ENCODE results near the gene BACE2.

The BACE2 gene

DNA sequence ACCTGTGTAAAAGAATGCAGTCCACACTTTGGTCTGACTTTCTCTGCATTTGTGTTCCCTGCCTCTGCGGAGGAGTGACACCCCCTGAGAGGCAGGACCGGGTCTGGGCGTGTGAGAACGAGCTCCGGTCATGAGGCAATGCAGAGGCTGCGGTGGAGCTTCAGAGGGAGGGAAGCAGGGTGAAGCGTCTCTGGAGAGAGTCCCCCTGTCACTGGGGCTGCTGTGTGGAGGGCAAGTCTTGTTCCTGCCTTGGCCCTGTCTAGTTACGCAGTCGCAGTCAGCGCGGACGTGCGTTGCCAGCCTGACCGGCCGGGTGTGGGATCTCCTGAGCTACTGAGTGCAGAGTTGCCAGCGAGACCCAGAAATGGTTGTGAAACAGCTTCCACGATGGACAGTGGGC lies 48.5 kb downstream of the BACE2 start:
- H3K27me3 ChIP-seq (ENCODE audit: insufficient read depth, low read length, poor library complexity) = no peaks in the 10 kb centered on the region
- no peaks in the 10 kb centered on the region for H3K9me3 ChIP-seq (ENCODE audit: insufficient read depth, low read length, severe bottlenecking)
- TF ChIP-seq EZH2 (IDR thresholded peaks at IDR 0.05; ENCODE audit: borderline replicate concordance, low read depth, low read length, severe bottlenecking) = no peak
- TF ChIP-seq, protein P1, sequence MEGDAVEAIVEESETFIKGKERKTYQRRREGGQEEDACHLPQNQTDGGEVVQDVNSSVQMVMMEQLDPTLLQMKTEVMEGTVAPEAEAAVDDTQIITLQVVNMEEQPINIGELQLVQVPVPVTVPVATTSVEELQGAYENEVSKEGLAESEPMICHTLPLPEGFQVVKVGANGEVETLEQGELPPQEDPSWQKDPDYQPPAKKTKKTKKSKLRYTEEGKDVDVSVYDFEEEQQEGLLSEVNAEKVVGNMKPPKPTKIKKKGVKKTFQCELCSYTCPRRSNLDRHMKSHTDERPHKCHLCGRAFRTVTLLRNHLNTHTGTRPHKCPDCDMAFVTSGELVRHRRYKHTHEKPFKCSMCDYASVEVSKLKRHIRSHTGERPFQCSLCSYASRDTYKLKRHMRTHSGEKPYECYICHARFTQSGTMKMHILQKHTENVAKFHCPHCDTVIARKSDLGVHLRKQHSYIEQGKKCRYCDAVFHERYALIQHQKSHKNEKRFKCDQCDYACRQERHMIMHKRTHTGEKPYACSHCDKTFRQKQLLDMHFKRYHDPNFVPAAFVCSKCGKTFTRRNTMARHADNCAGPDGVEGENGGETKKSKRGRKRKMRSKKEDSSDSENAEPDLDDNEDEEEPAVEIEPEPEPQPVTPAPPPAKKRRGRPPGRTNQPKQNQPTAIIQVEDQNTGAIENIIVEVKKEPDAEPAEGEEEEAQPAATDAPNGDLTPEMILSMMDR (IDR thresholded peaks at IDR 0.05; ENCODE audit: borderline replicate concordance, extremely low read depth, low read length, poor library complexity, severe bottlenecking) = no peak

DNA sequence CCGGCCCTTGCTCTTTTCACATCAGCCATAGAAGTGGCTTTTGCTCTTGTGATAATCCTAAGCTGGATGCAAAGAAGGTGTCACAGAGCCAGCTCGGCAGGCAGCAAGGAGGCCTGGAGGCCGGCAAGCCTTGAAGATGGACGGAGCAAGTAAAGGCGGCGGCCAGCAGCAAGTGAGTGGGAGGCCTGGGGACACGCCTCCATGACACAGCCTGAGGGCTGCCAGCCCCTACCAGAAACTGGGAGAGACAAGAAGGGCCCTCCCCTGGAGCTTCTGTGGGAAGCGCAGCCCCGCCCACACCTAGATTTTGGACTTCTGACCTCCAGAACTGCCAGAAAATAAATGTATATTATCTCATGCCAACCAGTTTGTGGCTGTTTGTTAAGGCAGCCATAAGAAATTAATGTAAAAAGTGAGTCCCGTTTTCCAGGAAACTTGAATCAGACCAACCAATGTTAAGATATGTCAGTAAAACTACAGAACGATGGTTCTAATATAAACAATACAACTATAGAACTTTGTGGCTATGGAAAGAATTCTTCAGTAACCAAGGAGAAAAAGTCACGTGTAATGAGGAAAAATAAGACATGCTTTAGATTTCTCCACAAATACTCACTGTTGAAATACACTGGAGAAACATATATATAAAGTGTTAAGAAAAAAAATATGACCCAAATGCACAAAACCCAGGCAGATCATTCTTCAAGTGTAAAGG lies 49.9 kb downstream of the BACE2 start:
- no peak overlapping the region for H2AFZ ChIP-seq (ENCODE audit: low read depth, low read length)
- 0 out of 2 replicates have a peak, but pooled peaks cover 4% of the 10 kb centered on the region for H4K20me1 ChIP-seq (ENCODE audit: insufficient read depth, low read length)
- no peak overlapping the region for H3K9ac ChIP-seq (ENCODE audit: low read depth, low read length)
- no peaks in the 10 kb centered on the region for H3K27me3 ChIP-seq (ENCODE audit: insufficient read depth, low read length, poor library complexity)
- no peaks in the 10 kb centered on the region for H3K79me2 ChIP-seq (ENCODE audit: insufficient read depth, low read length)
- no peak overlapping the region for H3K27ac ChIP-seq (ENCODE audit: low read length)
- no peaks in the 10 kb centered on the region for H3K4me1 ChIP-seq (ENCODE audit: insufficient read depth, low read length)
- no peaks in the 10 kb centered on the region for H3K9me3 ChIP-seq (ENCODE audit: insufficient read depth, low read length, severe bottlenecking)
- no peak for DNase-seq
- no peak overlapping the region for H3K4me3 ChIP-seq (ENCODE audit: low read depth in 1 of 2, low read length in 2 of 2)
- no peaks in the 10 kb centered on the region for H3K36me3 ChIP-seq (ENCODE audit: insufficient read depth, low read length)
- no peak for ATAC-seq (ENCODE audit: insufficient read depth, low read depth)
- H3K4me2 ChIP-seq (ENCODE audit: insufficient read depth, low read length) = no peak overlapping the region
- no peak for TF ChIP-seq EZH2 (IDR thresholded peaks at IDR 0.05; ENCODE audit: borderline replicate concordance, low read depth, low read length, severe bottlenecking)
- TF ChIP-seq, protein P1 (IDR thresholded peaks at IDR 0.05; ENCODE audit: borderline replicate concordance, extremely low read depth, low read length, poor library complexity, severe bottlenecking) = no peak

More for the DNA sequence above, 48.5 kb downstream of the BACE2 start:
- Histone ChIP-seq H2AFZ (ENCODE audit: low read depth, low read length) (no peak overlapping the region), H3K4me3 (ENCODE audit: low read depth in 1 of 2, low read length in 2 of 2) (no peak overlapping the region), H3K36me3 (ENCODE audit: insufficient read depth, low read length) (no peaks in the 10 kb centered on the region), H3K79me2 (ENCODE audit: insufficient read depth, low read length) (no peaks in the 10 kb centered on the region), H3K27ac (ENCODE audit: low read length) (no peak overlapping the region), H4K20me1 (ENCODE audit: insufficient read depth, low read length) (no peaks in the 10 kb centered on the region), H3K4me1 (ENCODE audit: insufficient read depth, low read length) (no peaks in the 10 kb centered on the region), H3K9ac (ENCODE audit: low read depth, low read length) (no peak overlapping the region), H3K4me2 (ENCODE audit: insufficient read depth, low read length) (no peak overlapping the region)
- DNase-seq (peak; percentile 67), ATAC-seq (ENCODE audit: insufficient read depth, low read depth) (peak; percentile 90)

DNA sequence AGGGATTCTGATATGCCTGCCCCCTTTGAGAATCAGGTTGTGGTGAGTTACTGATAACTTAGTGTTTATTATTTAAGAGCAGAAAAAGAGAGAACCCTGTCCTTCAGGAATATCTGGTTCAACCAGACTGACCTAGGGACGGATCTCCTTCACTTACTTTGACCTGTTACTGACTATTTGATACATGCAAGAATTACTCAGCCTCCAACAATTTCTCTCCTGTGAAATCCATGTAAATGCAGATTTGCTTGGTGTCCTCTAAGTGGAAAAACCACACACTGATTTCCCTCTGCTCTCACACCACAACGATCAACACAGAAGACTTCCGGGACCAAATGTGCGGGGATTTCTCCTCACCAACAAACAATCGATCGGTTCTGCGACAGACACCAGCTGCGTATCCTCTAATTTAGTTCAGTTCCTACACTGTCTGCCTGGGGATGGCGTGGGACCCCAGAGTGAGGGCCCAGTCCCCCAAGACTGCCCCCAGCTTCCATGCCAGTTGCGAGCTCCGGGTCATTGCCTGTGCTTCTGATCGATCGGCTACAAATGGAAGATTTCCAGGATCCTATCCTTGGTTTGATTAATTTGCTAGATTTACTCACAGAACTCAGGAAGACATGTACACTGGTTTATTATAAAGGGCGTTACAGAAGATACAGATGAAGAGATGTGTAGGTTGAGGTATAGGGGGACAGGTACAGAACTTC lies 51.7 kb downstream of the BACE2 start:
- ATAC-seq (ENCODE audit: insufficient read depth, low read depth) = no peak
- H3K9me3 ChIP-seq (ENCODE audit: insufficient read depth, low read length, severe bottlenecking) = no peaks in the 10 kb centered on the region
- 0 out of 2 replicates have a peak, but pooled peaks cover 4% of the 10 kb centered on the region for H4K20me1 ChIP-seq (ENCODE audit: insufficient read depth, low read length)
- H2AFZ ChIP-seq (ENCODE audit: low read depth, low read length) = no peak overlapping the region
- DNase-seq = no peak
- H3K9ac ChIP-seq (ENCODE audit: low read depth, low read length) = no peak overlapping the region
- no peak overlapping the region for H3K27ac ChIP-seq (ENCODE audit: low read length)
- H3K4me3 ChIP-seq (ENCODE audit: low read depth in 1 of 2, low read length in 2 of 2) = no peak overlapping the region
- no peaks in the 10 kb centered on the region for H3K27me3 ChIP-seq (ENCODE audit: insufficient read depth, low read length, poor library complexity)
- no peaks in the 10 kb centered on the region for H3K4me1 ChIP-seq (ENCODE audit: insufficient read depth, low read length)
- no peak overlapping the region for H3K4me2 ChIP-seq (ENCODE audit: insufficient read depth, low read length)
- no peaks in the 10 kb centered on the region for H3K79me2 ChIP-seq (ENCODE audit: insufficient read depth, low read length)
- no peaks in the 10 kb centered on the region for H3K36me3 ChIP-seq (ENCODE audit: insufficient read depth, low read length)
- TF ChIP-seq, protein P1 (IDR thresholded peaks at IDR 0.05; ENCODE audit: borderline replicate concordance, extremely low read depth, low read length, poor library complexity, severe bottlenecking) = no peak
- no peak for TF ChIP-seq EZH2 (IDR thresholded peaks at IDR 0.05; ENCODE audit: borderline replicate concordance, low read depth, low read length, severe bottlenecking)
